RWPE2 (cell line): ENCODE results near the gene NACC1.
A peak's percentile ranks its signal among the peaks of the same experiment; 100 is the strongest.

ENCODE experiments used
- ATAC-seq: fragments of 200-7000 bp; cut with Tn5 transposase; 3 replicates; pipeline ENCODE4 v1.9.1; 2021; ENCODE audit warnings: low read depth
- DNase-seq: peaks from one replicate; pipeline ENCODE4 v3.0.0-alpha.2; 2020; ENCODE audit warnings: low spot score
- H3K27ac ChIP-seq: fragments of 450-650 bp; 2 replicates; pipeline ENCODE4 v1.5.1; 2017; ENCODE audit warnings: mild to moderate bottlenecking; ENCODE audit not compliant: poor library complexity, severe bottlenecking
- H3K27me3 ChIP-seq: fragments of 250-450 bp; sonication (Bioruptor Pico); 2 replicates; pipeline ENCODE4 v1.5.1; 2021; ENCODE audit warnings: mild to moderate bottlenecking, moderate library complexity; ENCODE audit not compliant: insufficient read depth, poor library complexity, severe bottlenecking
- H3K36me3 ChIP-seq: fragments of 250-450 bp; sonication (Bioruptor Pico); 2 replicates; pipeline ENCODE4 v1.5.1; 2020; ENCODE audit warnings: low read depth, mild to moderate bottlenecking, moderate library complexity
- H3K4me1 ChIP-seq: fragments of 250-450 bp; sonication (Bioruptor Pico); 2 replicates; pipeline ENCODE4 v1.5.1; 2021; ENCODE audit warnings: mild to moderate bottlenecking, moderate library complexity; ENCODE audit not compliant: insufficient read depth, poor library complexity, severe bottlenecking
- H3K4me3 ChIP-seq: fragments of 250-450 bp; sonication (Bioruptor Pico); 2 replicates; pipeline ENCODE4 v1.5.1; 2021; ENCODE audit warnings: mild to moderate bottlenecking, moderate library complexity; ENCODE audit not compliant: severe bottlenecking
- H3K9me3 ChIP-seq: fragments of 250-450 bp; sonication (Bioruptor Pico); 2 replicates; pipeline ENCODE4 v1.5.1; 2021; ENCODE audit warnings: mild to moderate bottlenecking, moderate library complexity; ENCODE audit not compliant: severe bottlenecking
- CTCF ChIP-seq: fragments of 450-650 bp; IDR thresholded peaks from one replicate; pipeline ENCODE4 v1.5.1; 2017; ENCODE audit warnings: mild to moderate bottlenecking, moderate library complexity; ENCODE audit not compliant: poor library complexity, severe bottlenecking

The NACC1 gene

GRCh38 chr19:13115936-13116281, 2.2 kb upstream of the NACC1 start:
- no peak for TF ChIP-seq CTCF
- ATAC-seq (no peak), DNase-seq (no peak)
- Histone ChIP-seq H3K9me3 (no peaks in the 10 kb centered on the region), H3K27ac (peak overlapping the region; percentile 88), H3K4me3 (peak overlapping the region; percentile 87), H3K27me3 (no peaks in the 10 kb centered on the region), H3K36me3 (peaks cover 36% of the 10 kb centered on the region), H3K4me1 (peaks cover 8% of the 10 kb centered on the region)

- ATAC-seq = peak; percentile 50
- peak; percentile 95 for DNase-seq
- no peaks in the 10 kb centered on the region for H3K27me3 ChIP-seq
- peak within 1 kb of the TSS; percentile 88 for H3K27ac ChIP-seq
- H3K36me3 ChIP-seq = peaks cover 39% of the 10 kb centered on the region
- no peaks in the 10 kb centered on the region for H3K9me3 ChIP-seq
- TF ChIP-seq CTCF = no peak
- H3K4me3 ChIP-seq = peak within 1 kb of the TSS; percentile 87
- H3K4me1 ChIP-seq = peaks cover 8% of the 10 kb centered on the region
Measured at GRCh38 chr19:13116282-13117175, 1.5 kb upstream of the NACC1 start, which contains the start of gene TRMT1. Gene TRMT1 (minus strand): TSS chr19:13116740. CDS start chr19:13116399, 341 bp downstream.

- peaks cover 42% of the 10 kb centered on the region for H3K36me3 ChIP-seq
- H3K27ac ChIP-seq = peak overlapping the region; percentile 88
- H3K4me1 ChIP-seq = peaks cover 8% of the 10 kb centered on the region
- TF ChIP-seq CTCF = no peak
- no peaks in the 10 kb centered on the region for H3K27me3 ChIP-seq
- H3K4me3 ChIP-seq = peak overlapping the region; percentile 87
- peak; percentile 2; the same call in 1 of the 3 replicates for ATAC-seq
- H3K9me3 ChIP-seq = no peaks in the 10 kb centered on the region
- DNase-seq = no peak
Measured at GRCh38 chr19:13117176-13117771, 790 bp upstream of the NACC1 start.

- peak; percentile 48 for ATAC-seq
- H3K27me3 ChIP-seq = no peaks in the 10 kb centered on the region
- peaks cover 39% of the 10 kb centered on the region for H3K36me3 ChIP-seq
- TF ChIP-seq CTCF = no peak
- peak overlapping the region; percentile 88 for H3K27ac ChIP-seq
- H3K4me1 ChIP-seq = peaks cover 8% of the 10 kb centered on the region
- no peaks in the 10 kb centered on the region for H3K9me3 ChIP-seq
- peak; percentile 86 for DNase-seq
- peak overlapping the region; percentile 87 for H3K4me3 ChIP-seq
Measured at GRCh38 chr19:13118424-13119193, 545 bp downstream of the NACC1 start.
